ENCODE data around the gene ABHD17C. TPM values are rescaled to one million over a fixed set of nuclear protein-coding genes. Genes with fewer than 3 reads are reported as not detected.

The ABHD17C gene
- total and polyA plus RNA-seq, 2 donors (not counting 3 experiments of a cell fraction or from before 2014, with no cell fraction given): 5.9 to 10.9 TPM

DNA sequence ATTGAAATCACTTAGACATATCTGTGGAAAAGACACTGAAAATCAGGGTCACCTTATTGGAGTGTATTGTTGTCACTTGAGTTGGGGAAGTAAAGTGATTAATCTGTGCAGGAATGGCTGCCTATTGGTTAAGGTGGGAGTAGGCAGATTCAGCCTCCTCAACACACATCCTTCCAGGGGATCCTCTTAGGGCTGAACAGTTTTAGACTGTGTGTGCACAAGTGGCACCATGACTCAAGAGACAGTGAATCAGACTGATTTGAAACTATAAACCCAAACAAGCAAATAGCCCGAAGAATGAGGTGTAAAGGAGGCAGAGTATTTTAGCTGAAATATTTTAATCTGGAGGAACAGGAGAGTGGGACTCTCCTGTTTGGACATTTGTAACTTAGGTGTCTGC is 4.9 kb downstream of the ABHD17C start:
- intact Hi-C loops (cut with micrococcal nuclease) (no loop called here), dilution Hi-C loops (cut with MboI; ENCODE audit: extremely low pct_ligation_motif_present, low sequenced_read_pairs) (loop anchor here (25.0 kb wide), 1 partner anchor 138 kb away; no protein-coding TSS in a partner anchor)
- POLR2A ChIA-PET: no interaction called here
- H3K27me3 ChIP-seq (ENCODE audit: control insufficient read depth in 2 of 2, insufficient read depth in 2 of 2, low read length in 2 of 2): no peaks in the 10 kb centered on the region
- H3K9ac ChIP-seq (replicated peaks; ENCODE audit: extremely low read depth, insufficient read depth, low read length): no peak overlapping the region
- peaks cover 66% of the 10 kb centered on the region for H3K79me2 ChIP-seq (ENCODE audit: control insufficient read depth, insufficient read depth, low read length)
- CTCF ChIA-PET: interaction anchor here (1.5 to 1.6 kb wide), 2 partner anchors 77 to 79 kb away, joined by 3 to 5 read pairs; partner anchors contain the start of gene CEMIP
- no peaks in the 10 kb centered on the region for H3K9me3 ChIP-seq (replicated peaks; ENCODE audit: control insufficient read depth, insufficient read depth, low read length)
- H2AFZ ChIP-seq (ENCODE audit: low read depth, low read length): no peak overlapping the region
- FAIRE-seq: no peak
- peaks cover 10% of the 10 kb centered on the region for H3K4me1 ChIP-seq (ENCODE audit: control insufficient read depth, extremely low read depth, insufficient read depth, low read length)
- no TSS peak for BruUV-seq (replicated peaks)
- no peaks in the 10 kb centered on the region for H4K20me1 ChIP-seq (replicated peaks; ENCODE audit: control insufficient read depth, extremely low read depth, insufficient read depth, low read length)
- no peak overlapping the region for H3K27ac ChIP-seq (ENCODE audit: insufficient read depth, low read depth, low read length)
- no peak for DNase-seq (ENCODE audit: low read depth, low spot score)
- TF ChIP-seq MAX (IDR thresholded peaks at IDR 0.05; ENCODE audit: insufficient read depth, insufficient read length) (no peak), GATA2 (IDR thresholded peaks at IDR 0.05; ENCODE audit: insufficient read depth, insufficient read length, low read depth, low read length) (no peak)
- no peak overlapping the region for H3K4me3 ChIP-seq (replicated peaks in 1 of 3; ENCODE audit: insufficient read depth in 1 of 3, low read depth in 1 of 3, low read length in 3 of 3)
- no peaks in the 10 kb centered on the region for H3K9me1 ChIP-seq (replicated peaks; ENCODE audit: control insufficient read depth, extremely low read depth, insufficient read depth, low read length)
- no peak overlapping the region for H3K4me2 ChIP-seq (ENCODE audit: insufficient read depth, low read length)
- no peaks in the 10 kb centered on the region for H3K36me3 ChIP-seq (ENCODE audit: control insufficient read depth in 2 of 2, extremely low read depth in 1 of 2, insufficient read depth in 2 of 2, low read length in 2 of 2)

DNA sequence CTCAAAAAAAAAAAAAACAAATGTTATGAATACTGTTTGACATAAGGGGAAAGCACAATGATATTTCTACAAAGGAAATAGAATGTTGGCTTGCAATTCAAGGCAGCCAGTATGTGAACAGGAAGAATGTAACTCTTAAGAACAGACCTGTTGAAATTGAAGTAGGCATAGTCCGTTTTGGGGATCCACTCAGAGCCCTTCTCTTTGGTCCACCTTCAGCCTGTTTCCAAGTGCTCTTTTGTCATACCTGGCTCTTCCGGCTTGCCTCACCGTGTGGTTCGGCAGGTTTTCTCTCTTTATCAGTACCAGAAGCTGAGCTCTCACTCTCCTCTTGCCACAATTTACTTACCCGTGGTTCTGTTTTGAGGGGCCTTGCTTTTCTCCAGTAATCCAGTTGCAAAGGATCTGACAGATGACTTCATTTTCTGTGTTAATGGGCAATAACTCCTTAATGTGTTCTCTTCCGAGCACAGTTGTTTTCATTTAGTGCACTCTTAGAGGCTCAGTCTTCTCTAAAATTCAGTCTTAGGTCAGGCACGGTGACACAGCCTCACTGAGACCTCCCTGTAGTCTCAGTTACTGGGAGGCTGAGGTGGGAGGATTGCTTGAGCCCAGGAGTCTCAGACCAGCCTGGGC is 6.7 kb downstream of the ABHD17C start:
- POLR2A ChIA-PET: no interaction called here

More for the DNA sequence above, 6.7 kb downstream of the ABHD17C start:
- CTCF ChIA-PET: interaction anchor here (1.5 kb wide), 1 partner anchor 75 kb away, joined by 5 read pairs; no protein-coding TSS in a partner anchor
- Histone ChIP-seq H3K9ac (replicated peaks; ENCODE audit: extremely low read depth, insufficient read depth, low read length) (no peak overlapping the region), H2AFZ (ENCODE audit: low read depth, low read length) (no peak overlapping the region), H4K20me1 (replicated peaks; ENCODE audit: control insufficient read depth, extremely low read depth, insufficient read depth, low read length) (no peaks in the 10 kb centered on the region), H3K27me3 (ENCODE audit: control insufficient read depth in 2 of 2, insufficient read depth in 2 of 2, low read length in 2 of 2) (no peaks in the 10 kb centered on the region), H3K4me2 (ENCODE audit: insufficient read depth, low read length) (no peak overlapping the region), H3K27ac (ENCODE audit: insufficient read depth, low read depth, low read length) (no peak overlapping the region), H3K4me1 (ENCODE audit: control insufficient read depth, extremely low read depth, insufficient read depth, low read length) (peaks cover 3% of the 10 kb centered on the region), H3K79me2 (ENCODE audit: control insufficient read depth, insufficient read depth, low read length) (peaks cover 66% of the 10 kb centered on the region), H3K9me3 (replicated peaks; ENCODE audit: control insufficient read depth, insufficient read depth, low read length) (no peaks in the 10 kb centered on the region), H3K4me3 (replicated peaks in 1 of 3; ENCODE audit: insufficient read depth in 1 of 3, low read depth in 1 of 3, low read length in 3 of 3) (no peak overlapping the region), H3K9me1 (replicated peaks; ENCODE audit: control insufficient read depth, extremely low read depth, insufficient read depth, low read length) (no peaks in the 10 kb centered on the region), H3K36me3 (ENCODE audit: control insufficient read depth in 2 of 2, extremely low read depth in 1 of 2, insufficient read depth in 2 of 2, low read length in 2 of 2) (no peaks in the 10 kb centered on the region)
- TF ChIP-seq, protein P1, sequence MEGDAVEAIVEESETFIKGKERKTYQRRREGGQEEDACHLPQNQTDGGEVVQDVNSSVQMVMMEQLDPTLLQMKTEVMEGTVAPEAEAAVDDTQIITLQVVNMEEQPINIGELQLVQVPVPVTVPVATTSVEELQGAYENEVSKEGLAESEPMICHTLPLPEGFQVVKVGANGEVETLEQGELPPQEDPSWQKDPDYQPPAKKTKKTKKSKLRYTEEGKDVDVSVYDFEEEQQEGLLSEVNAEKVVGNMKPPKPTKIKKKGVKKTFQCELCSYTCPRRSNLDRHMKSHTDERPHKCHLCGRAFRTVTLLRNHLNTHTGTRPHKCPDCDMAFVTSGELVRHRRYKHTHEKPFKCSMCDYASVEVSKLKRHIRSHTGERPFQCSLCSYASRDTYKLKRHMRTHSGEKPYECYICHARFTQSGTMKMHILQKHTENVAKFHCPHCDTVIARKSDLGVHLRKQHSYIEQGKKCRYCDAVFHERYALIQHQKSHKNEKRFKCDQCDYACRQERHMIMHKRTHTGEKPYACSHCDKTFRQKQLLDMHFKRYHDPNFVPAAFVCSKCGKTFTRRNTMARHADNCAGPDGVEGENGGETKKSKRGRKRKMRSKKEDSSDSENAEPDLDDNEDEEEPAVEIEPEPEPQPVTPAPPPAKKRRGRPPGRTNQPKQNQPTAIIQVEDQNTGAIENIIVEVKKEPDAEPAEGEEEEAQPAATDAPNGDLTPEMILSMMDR (IDR thresholded peaks at IDR 0.05; ENCODE audit: extremely low read depth in 1 of 2, insufficient read depth in 1 of 2, low read depth in 1 of 2, low read length in 2 of 2): no peak
- no peak for TF ChIP-seq FOS (IDR thresholded peaks at IDR 0.05; ENCODE audit: borderline replicate concordance, insufficient read depth, low read length)
- no peak for TF ChIP-seq POLR2AphosphoS5 (IDR thresholded peaks at IDR 0.05; ENCODE audit: insufficient read depth, low read depth, low read length)
- TF ChIP-seq GATA2 (IDR thresholded peaks at IDR 0.05; ENCODE audit: insufficient read depth, insufficient read length, low read depth, low read length): no peak
- TF ChIP-seq EZH2 (IDR thresholded peaks at IDR 0.05; ENCODE audit: borderline replicate concordance, low read depth, low read length, severe bottlenecking): no peak
- TF ChIP-seq MYC (IDR thresholded peaks at IDR 0.05; ENCODE audit: low read depth, low read length): no peak
- no peak for TF ChIP-seq POLR2A (IDR thresholded peaks at IDR 0.05; ENCODE audit: low read depth, low read length)
- no peak for TF ChIP-seq MAX (IDR thresholded peaks at IDR 0.05; ENCODE audit: insufficient read depth, insufficient read length)
- TF ChIP-seq JUN (IDR thresholded peaks at IDR 0.05; ENCODE audit: borderline replicate concordance, insufficient read depth, insufficient read length, low read depth): no peak
- intact Hi-C loops (cut with micrococcal nuclease) (no loop called here), dilution Hi-C loops (cut with MboI; ENCODE audit: extremely low pct_ligation_motif_present, low sequenced_read_pairs) (loop anchor here (25.0 kb wide), 1 partner anchor 139 kb away; no protein-coding TSS in a partner anchor)
- BruUV-seq (replicated peaks): no TSS peak
- no peak for FAIRE-seq
- no peak for DNase-seq (ENCODE audit: low read depth, low spot score)

All from endothelial cell of umbilical vein (primary cell).